ENCODE data around the gene CENPV. TPM values are rescaled to one million over a fixed set of nuclear protein-coding genes. Genes with fewer than 3 reads are reported as not detected.

Gene CENPV
- total RNA-seq, 1 donor from 2014 or later, result 13.2 TPM

GRCh38 chr17:16325964-16326363 is 27.3 kb downstream of the CENPV start:
- no peak for TF ChIP-seq CTCF (IDR thresholded peaks at IDR 0.05)
- Mint-ChIP-seq H3K27ac (ENCODE audit: unreplicated experiment) (no peak overlapping the region), H3K9me3 (ENCODE audit: unreplicated experiment) (no peaks in the 10 kb centered on the region), H3K4me1 (ENCODE audit: unreplicated experiment) (peaks cover 15% of the 10 kb centered on the region), H3K27me3 (ENCODE audit: unreplicated experiment) (no peaks in the 10 kb centered on the region), H3K36me3 (ENCODE audit: unreplicated experiment) (peaks cover 13% of the 10 kb centered on the region), H3K4me3 (ENCODE audit: unreplicated experiment) (no peak overlapping the region)
- no peak for DNase-seq (ENCODE audit: extremely low spot score, unreplicated experiment)

GRCh38 chr17:16322636-16323035 is 30.6 kb downstream of the CENPV start:
- H3K4me1 Mint-ChIP-seq (ENCODE audit: unreplicated experiment), result peaks cover 2% of the 10 kb centered on the region
- no peak overlapping the region for H3K27ac Mint-ChIP-seq (ENCODE audit: unreplicated experiment)
- peaks cover 13% of the 10 kb centered on the region for H3K36me3 Mint-ChIP-seq (ENCODE audit: unreplicated experiment)
- no peak for DNase-seq (ENCODE audit: extremely low spot score, unreplicated experiment)
- H3K27me3 Mint-ChIP-seq (ENCODE audit: unreplicated experiment), result no peaks in the 10 kb centered on the region
- no peaks in the 10 kb centered on the region for H3K9me3 Mint-ChIP-seq (ENCODE audit: unreplicated experiment)
- no peak for TF ChIP-seq CTCF (IDR thresholded peaks at IDR 0.05)
- H3K4me3 Mint-ChIP-seq (ENCODE audit: unreplicated experiment), result no peak overlapping the region

- Mint-ChIP-seq H3K36me3 (ENCODE audit: unreplicated experiment) (peaks cover 2% of the 10 kb centered on the region), H3K27ac (ENCODE audit: unreplicated experiment) (no peak overlapping the region), H3K9me3 (ENCODE audit: unreplicated experiment) (no peaks in the 10 kb centered on the region), H3K4me3 (ENCODE audit: unreplicated experiment) (no peak overlapping the region), H3K4me1 (ENCODE audit: unreplicated experiment) (peaks cover 2% of the 10 kb centered on the region), H3K27me3 (ENCODE audit: unreplicated experiment) (no peaks in the 10 kb centered on the region)
- no peak for TF ChIP-seq CTCF (IDR thresholded peaks at IDR 0.05)
- DNase-seq (ENCODE audit: extremely low spot score, unreplicated experiment), result no peak
Measured at GRCh38 chr17:16319969-16320368, 33.3 kb downstream of the CENPV start.

DNA sequence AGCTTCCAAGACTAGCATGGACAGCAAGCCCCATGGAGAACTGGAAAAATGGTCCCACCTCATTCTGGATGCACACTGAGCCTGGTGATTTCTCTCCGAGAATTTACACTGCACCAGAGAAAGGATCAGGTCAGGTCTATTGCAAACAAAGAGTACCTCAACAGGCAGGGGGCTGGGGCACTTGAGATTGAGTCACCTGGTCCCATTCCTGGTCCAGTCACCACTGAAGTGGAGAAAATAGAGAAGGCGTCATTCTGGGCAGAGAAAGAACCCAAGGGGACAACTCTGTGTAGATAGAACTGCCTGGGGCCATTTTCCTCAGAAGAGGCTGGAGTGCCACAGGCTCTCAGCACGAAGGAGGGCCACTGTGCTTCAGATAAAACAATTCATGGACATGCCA is 38.4 kb downstream of the CENPV start:
- no peaks in the 10 kb centered on the region for H3K9me3 Mint-ChIP-seq (ENCODE audit: unreplicated experiment)
- H3K36me3 Mint-ChIP-seq (ENCODE audit: unreplicated experiment), result peaks cover 12% of the 10 kb centered on the region
- H3K27me3 Mint-ChIP-seq (ENCODE audit: unreplicated experiment), result no peaks in the 10 kb centered on the region
- H3K27ac Mint-ChIP-seq (ENCODE audit: unreplicated experiment), result no peak overlapping the region
- DNase-seq (ENCODE audit: extremely low spot score, unreplicated experiment), result no peak
- H3K4me3 Mint-ChIP-seq (ENCODE audit: unreplicated experiment), result no peak overlapping the region
- no peaks in the 10 kb centered on the region for H3K4me1 Mint-ChIP-seq (ENCODE audit: unreplicated experiment)
- TF ChIP-seq CTCF (IDR thresholded peaks at IDR 0.05), result no peak

DNA sequence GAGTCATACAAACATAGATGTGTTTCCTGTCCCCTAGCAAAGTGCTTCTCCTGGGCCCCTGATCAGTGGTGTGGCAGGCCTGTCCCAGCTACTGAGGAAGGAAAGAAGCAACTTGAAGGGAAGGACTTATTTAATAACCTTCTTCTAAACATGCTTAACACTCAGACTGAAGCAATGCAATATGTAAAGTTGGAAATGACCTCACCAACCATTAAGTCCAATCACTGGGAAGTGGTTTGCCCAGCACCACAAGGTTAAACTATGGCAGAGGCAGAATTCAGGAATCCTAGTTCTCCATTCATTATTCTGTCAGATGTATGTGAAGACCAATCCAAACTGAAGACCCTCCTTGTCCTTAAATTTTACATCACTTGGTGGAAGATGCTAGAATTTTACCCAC is 39.1 kb downstream of the CENPV start:
- no peaks in the 10 kb centered on the region for H3K4me1 Mint-ChIP-seq (ENCODE audit: unreplicated experiment)
- no peaks in the 10 kb centered on the region for H3K27me3 Mint-ChIP-seq (ENCODE audit: unreplicated experiment)
- DNase-seq (ENCODE audit: extremely low spot score, unreplicated experiment), result no peak
- no peak for TF ChIP-seq CTCF (IDR thresholded peaks at IDR 0.05)
- peaks cover 12% of the 10 kb centered on the region for H3K36me3 Mint-ChIP-seq (ENCODE audit: unreplicated experiment)
- H3K9me3 Mint-ChIP-seq (ENCODE audit: unreplicated experiment), result no peaks in the 10 kb centered on the region
- no peak overlapping the region for H3K4me3 Mint-ChIP-seq (ENCODE audit: unreplicated experiment)
- no peak overlapping the region for H3K27ac Mint-ChIP-seq (ENCODE audit: unreplicated experiment)
